Epithelial cell of proximal tubule (primary cell): ENCODE results near the gene KLC1. TPM values are rescaled to one million over a fixed set of nuclear protein-coding genes. Genes with fewer than 3 reads are reported as not detected.
A peak's percentile ranks its signal among the peaks of the same experiment; 100 is the strongest.
"Not testable (repeated sequence)": the region's sequence is repeated elsewhere in the genome, so short reads cannot be mapped to it uniquely, and the experiment has no call there.

ENCODE experiments used
- DNase-seq: peaks from one replicate; pipeline ENCODE4 v3.0.0-alpha.2; 2011; ENCODE audit warnings: low read depth
- H3K4me3 ChIP-seq: 2 replicates; pipeline ENCODE4 v1.5.1; 2011; ENCODE audit warnings: low read depth, mild to moderate bottlenecking, low read length
- total RNA-seq: library from RNA; depleted of rRNA; stranded (reverse); fragments of >200 nt; gene quantifications from 2 replicates; pipeline ENCODE4 v1.2.3, GENCODE V29; 2015
- TF ChIP-seq, protein P1 (sequence below): conservative IDR thresholded peaks from 2 replicates; pipeline ENCODE4 v1.5.1; 2012; ENCODE audit warnings: low read depth, mild to moderate bottlenecking, low read length

Gene KLC1
- total RNA-seq, 1 donor from 2014 or later, result 178 TPM

DNA sequence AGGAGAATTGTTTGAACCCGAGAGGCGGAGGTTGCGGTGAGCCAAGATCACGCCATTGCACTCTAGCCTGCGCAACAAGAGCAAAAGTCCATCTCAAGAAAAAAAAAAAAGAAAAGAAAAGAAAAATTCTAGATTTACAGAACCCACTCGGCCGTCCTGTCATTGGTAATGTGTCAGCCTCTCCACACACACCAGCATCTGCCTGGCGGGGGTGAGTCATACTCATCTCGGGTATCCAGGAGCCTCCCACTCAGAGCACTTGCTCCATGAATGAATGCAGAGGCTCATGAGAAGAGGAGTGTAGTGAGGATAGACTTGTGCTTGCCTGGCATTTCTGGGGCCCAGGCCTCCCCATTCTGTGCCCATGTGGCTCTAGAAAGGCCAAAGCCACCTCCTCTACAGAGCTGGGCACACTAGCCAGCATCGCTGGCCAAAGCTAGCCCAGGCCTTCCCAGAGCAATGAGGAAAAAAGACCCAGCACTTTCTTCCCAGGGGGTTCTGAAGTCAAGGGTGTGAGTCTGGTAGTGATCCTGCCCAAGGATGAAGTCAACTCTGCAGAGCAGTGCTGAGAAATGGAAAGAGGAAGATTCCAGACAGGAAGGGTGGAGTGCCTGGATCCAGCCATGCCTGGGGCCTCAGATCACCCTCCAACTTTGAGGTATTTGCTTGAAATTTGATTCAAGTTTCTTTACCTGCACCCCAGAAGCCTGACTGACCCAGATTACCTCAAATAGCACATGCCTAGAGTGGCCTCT, 31.2 kb upstream of the KLC1 start:
- DNase-seq, result no peak
- TF ChIP-seq, protein P1, sequence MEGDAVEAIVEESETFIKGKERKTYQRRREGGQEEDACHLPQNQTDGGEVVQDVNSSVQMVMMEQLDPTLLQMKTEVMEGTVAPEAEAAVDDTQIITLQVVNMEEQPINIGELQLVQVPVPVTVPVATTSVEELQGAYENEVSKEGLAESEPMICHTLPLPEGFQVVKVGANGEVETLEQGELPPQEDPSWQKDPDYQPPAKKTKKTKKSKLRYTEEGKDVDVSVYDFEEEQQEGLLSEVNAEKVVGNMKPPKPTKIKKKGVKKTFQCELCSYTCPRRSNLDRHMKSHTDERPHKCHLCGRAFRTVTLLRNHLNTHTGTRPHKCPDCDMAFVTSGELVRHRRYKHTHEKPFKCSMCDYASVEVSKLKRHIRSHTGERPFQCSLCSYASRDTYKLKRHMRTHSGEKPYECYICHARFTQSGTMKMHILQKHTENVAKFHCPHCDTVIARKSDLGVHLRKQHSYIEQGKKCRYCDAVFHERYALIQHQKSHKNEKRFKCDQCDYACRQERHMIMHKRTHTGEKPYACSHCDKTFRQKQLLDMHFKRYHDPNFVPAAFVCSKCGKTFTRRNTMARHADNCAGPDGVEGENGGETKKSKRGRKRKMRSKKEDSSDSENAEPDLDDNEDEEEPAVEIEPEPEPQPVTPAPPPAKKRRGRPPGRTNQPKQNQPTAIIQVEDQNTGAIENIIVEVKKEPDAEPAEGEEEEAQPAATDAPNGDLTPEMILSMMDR, result no peak
- H3K4me3 ChIP-seq, result no peak overlapping the region

DNA sequence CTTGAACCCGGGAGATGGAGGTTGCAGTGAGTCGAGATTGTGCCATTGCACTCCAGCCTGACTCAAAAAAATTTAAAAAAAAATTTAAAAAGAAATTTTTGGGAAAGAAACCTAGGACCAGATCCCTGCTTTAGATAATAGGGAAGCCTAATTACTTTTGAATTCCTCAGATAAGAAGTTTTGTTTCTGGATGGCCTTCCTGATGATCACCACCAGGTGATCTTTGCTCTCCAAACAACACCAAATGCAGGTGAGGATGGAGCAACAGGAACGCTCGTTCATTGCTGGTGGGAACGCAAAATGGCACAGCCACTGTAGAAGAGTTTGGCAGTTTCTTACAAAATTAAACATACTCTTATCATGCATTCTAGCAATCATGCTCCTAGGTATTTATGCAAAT, 28.5 kb upstream of the KLC1 start:
- no peak for DNase-seq
- TF ChIP-seq, protein P1, result no peak
- no peak overlapping the region for H3K4me3 ChIP-seq

- TF ChIP-seq, protein P1, result no peak
- no peak for DNase-seq
- H3K4me3 ChIP-seq, result no peak overlapping the region
Observed at GRCh38 chr14:103604620-103605019, 24.4 kb upstream of the KLC1 start.

DNA sequence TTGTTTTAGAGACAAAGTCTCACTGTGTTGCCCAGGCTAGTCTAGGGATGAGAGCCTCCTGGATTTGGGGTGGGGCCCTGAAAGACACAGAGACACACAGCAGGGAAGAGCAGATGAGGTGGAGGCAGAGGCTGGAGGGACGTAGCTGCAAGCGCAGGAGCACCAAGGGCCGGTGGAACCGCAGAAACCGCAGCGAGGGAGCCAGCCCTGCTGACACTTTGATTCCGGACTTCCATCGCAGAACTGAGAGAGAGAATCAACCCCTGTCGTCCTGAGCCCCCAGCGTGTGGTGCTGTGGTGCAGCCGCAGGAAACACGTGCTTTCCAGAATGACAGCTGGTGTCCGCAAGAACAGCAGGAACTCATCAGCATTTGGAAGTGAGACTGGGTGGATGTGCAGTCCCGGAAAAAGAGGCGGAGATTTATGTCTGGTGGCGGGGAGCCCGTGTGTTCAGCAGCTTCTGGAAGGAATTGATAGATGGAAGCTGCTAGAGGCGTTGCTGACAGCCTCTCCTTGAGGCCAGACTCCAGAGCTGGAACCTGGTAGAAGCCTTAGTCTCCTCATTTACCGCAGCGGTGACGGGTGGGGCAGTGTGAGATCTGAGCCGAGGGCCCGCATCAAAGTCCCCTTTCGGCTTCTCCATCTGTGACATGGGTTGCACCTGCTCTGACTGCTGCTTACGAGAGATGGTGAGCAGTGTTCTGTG, 21.9 kb upstream of the KLC1 start:
- no peak for DNase-seq
- TF ChIP-seq, protein P1, result no peak
- peak overlapping the region; percentile 2 for H3K4me3 ChIP-seq

GRCh38 chr14:103607822-103608221, 21.2 kb upstream of the KLC1 start:
- DNase-seq, result no peak
- TF ChIP-seq, protein P1, result no peak
- H3K4me3 ChIP-seq, result no peak overlapping the region

DNA sequence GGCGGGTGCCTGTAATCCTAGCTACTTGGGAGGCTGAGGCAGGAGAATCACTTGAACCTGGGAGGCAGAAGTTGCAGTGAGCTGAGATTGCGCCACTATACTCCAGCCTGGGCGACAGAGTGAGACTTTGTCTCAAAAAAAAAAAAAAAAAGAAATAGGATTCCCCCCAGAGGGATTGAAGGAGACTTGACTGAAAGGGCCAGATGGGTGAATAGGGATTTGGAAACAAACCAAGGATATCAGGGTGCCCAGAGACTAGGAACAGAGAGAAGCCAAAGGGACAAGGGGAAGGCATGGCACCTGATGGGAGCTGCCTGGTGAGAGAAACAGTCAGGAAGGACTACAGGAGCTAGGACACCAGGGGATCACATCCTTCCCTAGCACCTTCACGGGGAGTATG, 19.9 kb upstream of the KLC1 start:
- H3K4me3 ChIP-seq, DNase-seq: not testable (repeated sequence)

GRCh38 chr14:103611215-103611614, 17.8 kb upstream of the KLC1 start:
- no peak for DNase-seq
- H3K4me3 ChIP-seq, result no peak overlapping the region
- TF ChIP-seq, protein P1, result no peak
